ENCODE data around the gene CLTA.
A peak's percentile ranks its signal among the peaks of the same experiment; 100 is the strongest.
"Not testable (repeated sequence)": the region's sequence is repeated elsewhere in the genome, so short reads cannot be mapped to it uniquely, and the experiment has no call there.

The CLTA gene

DNA sequence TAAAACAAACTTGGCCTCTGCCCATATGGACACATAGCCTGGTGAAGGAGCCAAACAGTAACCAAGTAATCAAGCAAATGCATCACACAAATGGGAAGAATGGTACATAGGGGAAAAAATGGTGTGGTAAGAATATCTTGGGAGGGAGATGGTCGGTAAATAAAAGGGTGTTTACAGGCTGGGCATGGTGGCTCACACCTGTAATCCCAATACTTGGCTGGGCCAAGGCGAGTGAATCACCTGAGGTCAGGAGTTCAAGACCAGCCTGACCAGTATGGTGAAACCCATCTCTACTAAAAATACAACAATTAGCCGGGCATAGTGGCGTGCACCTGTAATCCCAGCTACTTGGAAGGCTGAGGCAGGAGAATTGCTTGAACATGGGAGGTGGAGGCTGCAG is 31.2 kb upstream of the CLTA start:
- DNase-seq, result not testable (repeated sequence)

DNA sequence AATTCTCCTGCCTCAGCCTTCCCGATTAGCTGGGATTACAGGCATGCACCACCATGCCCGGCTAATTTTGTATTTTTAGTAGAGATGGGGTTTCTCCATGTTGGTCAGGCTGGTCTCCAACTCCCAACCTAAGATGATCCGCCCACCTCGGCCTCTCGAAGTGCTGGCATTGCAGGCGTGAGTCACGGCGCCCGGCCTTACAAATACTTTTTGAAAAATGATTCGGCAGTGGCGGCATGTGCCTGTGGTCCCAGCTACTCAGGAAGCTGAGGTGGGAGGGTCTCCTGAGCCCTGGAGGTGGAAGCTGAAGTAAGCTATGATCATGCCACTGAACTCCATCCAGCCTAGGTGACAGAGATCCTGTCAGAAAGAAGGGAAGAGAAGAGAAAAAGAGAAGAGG is 30.6 kb upstream of the CLTA start:
- not testable (repeated sequence) for DNase-seq

DNA sequence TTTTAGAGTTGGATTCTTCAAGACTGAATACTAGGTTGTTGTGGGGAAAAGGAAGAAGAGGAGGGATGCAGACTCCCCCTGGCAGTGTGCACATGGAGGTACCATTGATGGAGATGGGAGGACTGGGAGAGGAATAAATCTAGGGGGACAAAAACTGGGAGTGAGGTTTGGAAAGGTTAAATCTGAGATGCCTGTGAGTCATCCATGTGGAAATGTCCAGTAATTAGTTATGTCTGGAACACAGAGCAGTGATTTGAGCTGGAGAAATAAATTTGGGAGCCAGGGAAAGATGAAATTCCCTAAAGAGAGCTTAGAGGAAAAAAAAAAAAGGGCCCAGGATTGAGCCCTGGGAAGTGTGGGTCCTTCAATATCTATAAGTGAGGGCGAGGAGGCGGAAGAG is 29.5 kb upstream of the CLTA start:
- DNase-seq, result no peak

DNA sequence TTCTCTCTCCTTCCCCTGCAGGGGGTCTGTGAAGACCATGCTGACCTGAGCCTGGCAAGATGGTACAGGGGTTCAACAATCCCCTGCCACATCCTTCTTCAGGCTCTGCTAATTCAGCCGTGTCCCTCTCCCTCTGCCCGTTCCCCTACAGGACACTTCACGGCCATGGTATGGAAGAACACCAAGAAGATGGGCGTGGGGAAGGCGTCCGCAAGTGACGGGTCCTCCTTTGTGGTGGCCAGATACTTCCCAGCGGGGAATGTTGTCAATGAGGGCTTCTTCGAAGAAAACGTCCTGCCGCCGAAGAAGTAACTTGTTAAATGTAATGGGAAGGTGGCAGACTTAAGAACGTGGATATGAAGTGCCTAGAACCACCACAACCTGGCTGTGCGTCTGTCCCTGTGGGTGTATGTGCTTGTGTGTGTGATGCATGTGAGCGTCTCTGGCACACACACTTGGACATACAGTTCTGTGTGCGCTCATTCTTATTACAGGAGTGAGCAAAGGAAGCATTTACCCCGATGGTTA is 28.4 kb upstream of the CLTA start:
- no peak for DNase-seq

DNA sequence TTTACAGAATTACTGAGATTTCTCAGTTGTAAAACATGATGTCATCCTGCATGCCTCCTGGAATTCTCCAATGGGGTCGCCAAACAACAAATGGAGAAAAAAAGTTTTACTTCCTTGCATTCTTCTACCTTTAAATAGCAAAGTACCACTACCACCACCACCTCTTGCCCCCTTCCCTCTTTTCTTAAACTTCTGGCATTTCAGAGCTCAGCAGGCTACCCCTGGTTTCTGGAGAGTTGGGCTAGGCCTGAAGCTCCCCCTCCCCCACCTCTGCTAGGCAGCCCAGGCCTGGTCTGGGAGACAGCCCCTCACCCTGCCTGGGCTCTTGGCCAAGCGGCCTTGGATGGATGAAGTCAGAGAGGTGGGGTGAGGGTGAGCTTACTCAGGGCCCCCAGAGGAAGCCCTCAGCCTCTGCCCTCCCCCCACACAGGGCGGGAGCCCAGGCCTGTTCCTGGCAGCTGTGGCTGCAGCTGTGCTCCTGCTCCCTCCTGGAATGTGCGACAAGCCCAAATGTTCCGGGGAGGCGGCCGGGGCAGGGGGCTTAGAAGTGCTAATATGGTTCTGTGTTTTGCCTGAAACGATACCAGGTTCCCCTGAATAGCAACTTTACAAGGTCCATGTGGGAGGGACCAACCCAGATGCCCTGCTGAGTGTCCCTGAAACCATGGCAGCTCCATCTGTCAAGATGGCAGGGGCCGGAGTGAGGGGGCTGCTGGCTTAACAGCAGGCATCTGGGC is 27.5 kb upstream of the CLTA start:
- no peak for DNase-seq

DNA sequence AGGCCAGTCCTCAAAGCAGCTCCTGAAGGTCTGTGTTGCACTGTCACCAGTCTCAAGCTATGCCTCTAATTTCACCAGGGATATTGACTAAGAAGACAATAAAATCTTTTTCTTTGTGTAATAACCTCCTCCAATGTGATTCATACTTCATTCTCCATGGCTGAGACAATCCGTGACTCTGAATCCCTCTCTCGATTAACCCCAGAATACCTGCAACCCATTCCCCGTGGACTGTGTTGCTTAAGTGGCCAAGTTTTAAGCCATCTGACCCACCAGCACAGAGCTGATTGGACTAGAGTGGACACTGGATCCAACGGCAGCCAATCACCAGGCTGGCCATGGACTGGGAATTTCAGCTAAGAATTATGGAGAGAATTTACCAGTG is 26.9 kb upstream of the CLTA start:
- DNase-seq, result no peak

DNA sequence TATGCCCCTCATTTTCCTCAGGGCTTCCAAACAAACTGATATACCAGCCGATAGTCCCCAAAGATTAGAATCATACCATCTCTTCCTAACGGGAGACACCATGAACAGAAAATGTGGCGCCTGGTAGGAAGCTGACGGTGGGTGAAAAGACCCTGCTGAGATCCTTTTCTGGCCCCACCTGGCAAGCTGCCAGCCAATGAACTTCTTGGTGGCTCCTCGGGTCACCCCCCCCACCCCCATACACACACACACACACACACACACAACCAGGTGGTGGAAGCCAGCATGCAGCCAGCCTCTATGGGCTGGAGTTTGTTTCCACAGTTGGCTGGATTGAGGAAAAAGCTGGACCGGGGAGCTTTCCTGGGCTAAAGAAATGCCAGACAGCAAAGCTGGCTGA is 26.3 kb upstream of the CLTA start:
- no peak for DNase-seq

DNA sequence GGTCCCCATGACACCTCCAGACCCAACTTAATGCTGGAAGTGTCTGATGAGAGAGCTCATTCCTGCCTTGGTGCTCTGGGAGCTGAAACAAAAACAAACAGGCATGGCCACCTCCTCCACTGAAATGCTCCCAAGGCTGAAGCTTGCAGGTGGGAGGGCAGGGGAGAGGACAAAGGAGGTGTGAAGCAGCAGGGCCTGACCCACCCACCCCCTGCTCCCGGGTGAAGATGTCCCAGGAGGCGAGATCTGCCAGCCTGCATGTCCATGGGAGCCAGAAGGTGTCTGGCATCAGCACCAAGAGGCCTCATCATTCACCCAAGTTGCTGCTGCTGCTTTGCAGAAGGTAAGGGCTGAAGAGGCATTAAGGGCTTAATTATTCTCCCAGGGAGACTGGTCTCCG is 25.7 kb upstream of the CLTA start:
- no peak for DNase-seq

DNA sequence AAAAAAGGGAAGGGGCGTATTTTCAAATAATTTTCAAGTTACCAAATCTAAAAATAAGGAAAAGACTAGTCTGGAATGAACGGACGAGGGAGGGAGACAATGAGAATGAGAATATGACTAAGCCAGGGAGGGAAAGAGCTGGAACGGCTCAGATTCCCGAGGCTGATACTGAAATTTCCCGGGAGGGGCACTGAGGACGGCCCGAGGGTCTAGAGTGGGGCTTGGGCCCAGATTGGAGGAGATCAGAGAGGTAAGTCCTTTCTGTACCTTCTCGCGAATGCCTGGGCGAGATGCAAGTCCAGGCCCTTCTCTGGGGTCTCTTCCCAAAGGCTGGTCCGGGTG is 24.9 kb upstream of the CLTA start:
- DNase-seq, result no peak

DNA sequence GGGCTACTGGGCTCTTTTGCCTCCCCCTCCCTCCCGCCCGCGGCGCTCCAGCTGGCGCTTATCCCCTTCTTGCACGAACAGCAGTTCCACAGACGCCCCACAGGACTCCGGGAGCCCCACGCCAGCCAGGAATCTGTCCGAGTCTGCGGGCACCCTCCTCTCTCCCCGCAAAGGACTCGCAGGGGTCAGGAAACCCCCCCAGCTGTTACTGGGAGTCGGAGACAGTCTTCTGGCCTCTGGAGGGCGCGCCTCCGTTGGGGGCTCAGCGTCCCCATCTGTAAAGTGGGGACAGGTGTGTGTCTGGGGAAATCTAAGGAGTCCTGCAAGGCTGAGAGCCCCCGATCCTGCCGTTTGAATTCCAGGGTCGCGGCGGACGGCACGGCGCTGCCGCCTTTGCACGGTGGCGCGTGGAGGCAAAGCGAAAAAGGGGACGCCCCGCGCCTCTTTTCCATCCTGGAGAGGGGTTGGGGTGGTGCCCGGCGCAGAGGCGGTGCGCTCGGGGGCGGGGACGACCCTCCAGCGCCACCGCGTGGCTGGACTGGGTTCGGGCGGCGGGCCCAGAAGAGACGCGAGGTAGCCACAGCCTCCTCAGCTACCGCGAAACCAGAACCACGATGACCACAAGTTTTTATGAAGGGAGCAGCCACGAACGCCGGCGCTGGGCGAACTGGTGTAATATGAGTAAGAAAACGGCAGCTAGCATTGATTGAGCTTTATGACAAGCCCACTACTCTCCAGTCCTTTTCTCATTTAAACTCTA is 24.4 kb upstream of the CLTA start:
- peak; percentile 63 for DNase-seq

DNA sequence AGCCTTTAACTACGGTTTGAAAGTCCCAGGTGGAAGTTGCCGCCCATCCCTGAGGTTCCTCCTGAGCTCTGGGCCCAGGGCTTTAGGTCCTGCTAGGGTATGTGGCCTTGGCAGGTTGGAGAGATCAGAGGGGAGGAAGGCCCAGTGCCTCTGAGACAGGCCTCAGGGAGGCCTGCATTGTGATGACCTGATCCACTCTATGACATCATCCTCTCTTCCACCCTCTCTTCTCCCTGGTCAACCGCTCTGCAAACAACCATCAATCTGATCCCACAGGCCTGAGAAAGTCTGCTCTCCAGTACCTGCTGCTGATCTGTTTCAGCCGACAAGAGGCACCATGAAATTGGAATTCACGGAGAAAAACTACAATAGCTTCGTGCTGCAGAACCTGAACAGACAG is 21.6 kb upstream of the CLTA start, which contains the start of gene CCIN:
Gene CCIN, plus strand, starts transcription at position 223 of the 400 bp plus-strand sequence. Its CDS starts 115 bp downstream, at position 338.
- DNase-seq, result no peak

DNA sequence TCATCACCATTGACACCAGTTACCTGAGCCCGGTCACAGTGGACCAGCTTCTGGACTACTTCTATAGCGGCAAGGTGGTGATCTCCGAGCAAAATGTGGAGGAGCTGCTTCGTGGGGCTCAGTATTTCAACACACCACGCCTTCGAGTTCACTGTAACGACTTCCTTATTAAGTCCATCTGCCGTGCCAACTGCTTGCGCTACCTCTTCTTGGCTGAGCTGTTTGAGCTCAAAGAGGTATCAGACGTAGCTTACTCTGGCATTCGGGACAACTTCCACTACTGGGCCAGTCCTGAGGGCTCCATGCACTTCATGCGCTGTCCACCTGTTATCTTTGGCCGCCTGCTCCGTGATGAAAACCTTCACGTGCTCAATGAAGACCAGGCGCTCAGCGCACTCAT is 21.0 kb upstream of the CLTA start:
- no peak for DNase-seq

DNA sequence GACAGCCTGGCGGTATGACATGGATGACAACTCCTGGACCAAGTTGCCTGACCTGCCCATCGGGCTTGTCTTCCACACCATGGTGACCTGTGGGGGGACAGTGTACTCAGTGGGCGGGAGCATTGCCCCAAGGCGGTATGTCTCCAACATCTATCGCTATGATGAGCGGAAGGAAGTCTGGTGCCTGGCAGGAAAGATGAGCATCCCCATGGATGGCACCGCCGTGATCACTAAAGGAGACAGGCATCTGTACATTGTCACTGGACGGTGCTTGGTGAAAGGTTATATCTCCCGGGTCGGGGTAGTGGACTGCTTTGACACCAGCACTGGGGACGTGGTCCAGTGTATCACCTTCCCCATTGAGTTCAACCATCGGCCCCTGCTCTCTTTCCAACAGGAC is 20.2 kb upstream of the CLTA start:
- DNase-seq, result no peak

DNA sequence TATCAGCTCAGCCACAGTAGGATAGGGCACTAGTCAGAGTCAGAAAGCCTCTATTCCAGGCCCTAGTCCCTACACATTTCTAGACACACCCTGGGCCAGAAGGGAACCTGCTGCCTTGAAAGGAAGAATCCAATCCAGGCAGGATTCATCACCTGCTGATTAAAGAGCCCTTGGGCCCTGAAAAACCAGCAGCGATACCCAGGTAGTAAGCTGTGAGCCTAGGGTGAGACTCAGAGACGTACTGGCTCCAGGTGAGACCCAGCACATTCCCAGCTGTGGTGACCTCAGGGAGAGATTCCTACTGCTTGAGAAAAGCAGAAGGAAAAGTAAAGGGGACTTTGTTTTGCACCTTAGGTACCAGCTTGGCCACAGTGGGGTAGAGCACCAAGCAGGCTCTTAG is 16.9 kb upstream of the CLTA start:
- no peak for DNase-seq

DNA sequence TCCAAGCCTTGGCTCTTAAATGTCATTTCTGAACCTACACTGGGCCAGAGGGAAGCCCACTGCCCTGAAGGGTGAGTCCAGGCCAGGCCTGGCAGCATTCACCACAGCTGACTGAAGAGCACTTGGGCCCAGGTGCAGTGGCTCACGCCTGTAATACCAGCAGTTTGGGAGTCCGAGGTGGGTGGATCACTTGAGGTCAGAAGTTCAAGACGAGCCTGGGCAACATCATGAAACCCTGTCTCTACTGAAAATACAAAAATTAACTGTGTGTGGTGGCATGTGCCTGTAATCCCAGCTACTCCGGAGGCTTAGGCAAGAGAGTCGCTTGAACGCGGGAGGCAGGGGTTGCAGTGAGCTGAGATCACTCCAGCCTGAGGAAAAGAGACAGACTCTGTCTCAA is 16.4 kb upstream of the CLTA start:
- no peak for DNase-seq

DNA sequence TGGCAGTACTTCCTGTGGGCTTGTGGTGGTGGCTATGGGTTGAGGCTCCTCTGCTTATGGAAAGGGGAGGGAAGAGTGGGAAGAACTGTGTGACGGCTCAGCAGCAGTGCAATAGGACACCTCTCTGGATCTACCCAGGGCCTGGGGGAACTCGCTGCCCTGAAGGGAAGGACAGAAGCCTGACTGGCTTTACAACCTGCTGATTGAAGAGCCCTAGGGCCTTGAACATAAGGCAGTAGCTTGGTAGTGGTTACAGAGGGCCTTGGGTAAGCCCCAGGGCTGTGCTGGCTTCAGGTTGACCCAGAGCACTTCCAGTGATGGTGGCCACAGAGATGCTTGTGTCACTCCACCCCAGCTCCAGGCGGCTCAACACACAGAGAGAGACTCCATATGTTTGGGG is 16.0 kb upstream of the CLTA start:
- DNase-seq, result no peak

DNA sequence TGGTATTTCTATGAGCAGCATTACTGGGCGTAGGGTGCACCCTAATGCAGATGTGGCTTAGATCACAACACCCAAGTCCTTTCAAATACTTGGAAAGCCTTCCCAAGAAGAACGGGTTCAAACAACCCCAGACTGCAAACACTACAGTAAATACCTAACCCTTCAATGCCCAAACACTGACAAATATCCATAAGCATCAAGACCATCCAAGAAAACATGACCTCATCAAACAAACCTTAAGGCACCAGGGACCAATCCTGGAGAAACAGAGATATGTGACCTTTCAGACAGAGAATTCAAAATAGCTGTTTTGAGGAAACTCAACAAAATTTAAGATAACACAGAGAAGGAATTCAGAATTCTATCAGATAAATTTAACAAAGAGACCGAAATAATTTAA is 15.5 kb upstream of the CLTA start:
- DNase-seq, result not testable (repeated sequence)

DNA sequence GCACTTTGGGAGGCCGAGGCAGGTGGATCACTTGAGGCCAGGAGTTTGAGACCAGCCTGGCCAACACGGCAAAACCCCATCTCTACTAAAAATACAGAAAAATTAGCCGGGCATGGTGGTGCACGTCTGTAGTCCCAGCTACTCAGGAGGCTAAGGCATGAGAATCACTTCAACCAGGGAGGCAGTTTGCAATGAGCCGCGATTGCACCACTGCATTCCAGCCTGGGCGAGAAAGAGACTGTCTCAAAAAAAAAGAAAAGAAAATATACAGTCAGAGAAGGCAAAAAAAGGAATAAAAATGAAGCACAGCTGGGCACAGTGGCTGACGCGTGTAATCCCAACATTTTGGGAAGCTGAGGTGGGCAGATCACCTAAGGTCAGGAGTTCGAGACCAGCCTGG is 14.2 kb upstream of the CLTA start:
- DNase-seq, result not testable (repeated sequence)

DNA sequence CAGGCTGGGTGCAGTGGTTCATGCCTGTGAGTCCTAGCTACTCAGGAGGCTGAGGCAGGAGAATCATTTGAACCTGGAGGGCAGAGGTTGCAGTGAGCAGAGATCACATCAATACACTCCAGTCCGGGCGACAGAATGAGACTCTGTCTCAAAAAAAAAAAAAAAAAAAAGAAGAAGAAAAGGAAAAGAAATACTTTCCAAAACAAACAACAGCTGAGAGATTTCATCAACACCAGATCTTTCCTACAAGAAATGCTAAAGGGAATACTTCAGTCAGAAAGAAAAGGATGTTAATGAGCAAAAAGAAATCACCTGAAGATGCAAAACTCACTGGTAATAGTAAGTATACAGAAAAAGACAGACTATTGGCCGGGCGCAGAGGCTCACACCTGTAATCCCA is 13.2 kb upstream of the CLTA start:
- no peak for DNase-seq

DNA sequence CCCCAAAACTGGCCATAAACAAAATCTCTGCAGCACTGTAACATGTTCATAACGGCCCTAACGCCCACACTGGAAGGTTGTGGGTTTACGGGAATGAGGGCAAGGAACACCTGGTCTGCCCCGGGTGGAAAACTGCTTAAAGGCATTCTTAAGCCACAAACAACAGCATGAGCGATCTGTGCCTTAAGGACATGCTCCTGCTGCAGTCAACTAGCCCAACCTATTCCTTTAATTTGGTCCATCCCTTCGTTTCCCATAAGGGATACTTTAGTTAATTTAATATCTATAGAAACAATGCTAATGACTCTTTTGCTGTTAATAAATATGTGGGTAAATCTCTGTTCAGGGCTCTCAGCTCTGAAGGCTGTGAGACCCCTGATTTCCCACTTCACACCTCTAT is 10.5 kb upstream of the CLTA start:
- not testable (repeated sequence) for DNase-seq

DNA sequence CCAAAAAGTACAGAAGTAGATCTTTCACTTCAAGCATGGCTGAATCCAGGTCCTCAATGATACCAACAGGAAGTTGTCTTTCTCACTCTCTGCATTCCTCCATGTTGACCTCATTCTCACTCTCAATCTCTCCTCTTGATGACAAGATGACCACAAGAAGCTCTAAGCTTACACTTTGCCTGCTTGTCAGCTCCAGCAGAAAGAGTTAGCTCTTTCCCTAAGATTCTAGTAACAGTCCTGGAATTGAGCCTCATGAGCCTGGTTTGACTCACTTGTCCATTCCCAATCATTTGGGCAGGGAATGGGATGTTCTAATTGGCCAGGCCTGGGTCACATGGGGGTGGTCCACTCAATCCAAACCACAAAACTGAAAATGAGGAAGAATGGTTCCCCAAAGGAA is 3.3 kb upstream of the CLTA start:
- DNase-seq, result no peak

DNA sequence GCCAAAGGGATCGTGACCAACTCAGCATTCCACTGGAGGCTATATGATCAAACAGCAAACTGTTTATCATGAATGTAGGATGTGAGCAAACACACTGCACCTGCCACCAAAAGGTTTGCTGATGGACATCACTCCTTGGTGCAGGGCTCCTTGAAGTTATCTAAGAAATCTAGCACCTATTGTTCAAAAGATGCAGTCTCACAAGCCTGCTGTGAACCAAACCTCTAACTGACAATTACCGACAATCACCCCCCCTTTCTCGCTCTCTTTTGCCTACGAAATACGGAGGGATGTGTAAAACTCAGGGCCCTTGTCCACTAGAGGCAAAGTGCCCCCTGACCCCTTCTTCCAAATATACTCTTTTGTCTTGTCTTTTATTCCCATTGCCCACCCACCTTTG is 2.5 kb upstream of the CLTA start:
- no peak for DNase-seq

DNA sequence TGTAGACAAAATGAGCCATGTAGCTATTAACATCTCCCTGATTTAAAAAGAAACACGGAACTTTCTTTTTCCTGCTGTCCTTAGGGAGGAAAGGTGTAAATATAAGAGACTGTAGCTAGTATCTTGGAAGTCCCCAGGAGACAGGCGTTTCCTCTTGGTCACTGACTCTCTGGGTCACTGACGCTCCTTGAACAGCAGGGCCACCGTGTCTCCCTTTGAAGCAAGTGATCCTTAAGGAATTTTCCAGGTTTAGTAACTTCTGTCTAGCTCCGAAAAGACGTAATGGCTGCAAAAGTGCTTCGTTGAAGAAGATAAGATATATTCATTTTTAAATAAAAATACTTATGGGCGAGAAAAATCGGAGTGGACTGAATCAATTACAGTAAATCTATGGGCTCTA is 745 bp upstream of the CLTA start:
- DNase-seq, result no peak

DNA sequence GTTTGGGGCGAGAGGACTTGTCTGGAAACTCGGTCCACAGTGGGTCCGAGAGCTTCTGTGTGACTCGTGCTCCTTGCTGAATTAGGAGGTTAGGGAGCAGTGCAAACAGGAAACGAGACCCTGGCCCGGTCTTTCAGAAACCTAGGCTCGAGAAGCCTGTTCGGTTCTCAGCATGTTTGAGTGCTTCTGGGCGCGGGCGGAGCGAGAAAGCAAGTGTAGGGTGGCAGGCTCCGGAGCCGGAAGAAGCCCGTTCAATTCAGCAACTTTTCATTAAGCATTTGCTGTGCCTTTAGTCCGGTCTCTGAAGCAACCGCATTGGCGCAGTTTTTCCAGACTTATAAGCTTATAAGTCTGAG is 547 bp downstream of the CLTA start:
- DNase-seq, result peak; percentile 10

DNA sequence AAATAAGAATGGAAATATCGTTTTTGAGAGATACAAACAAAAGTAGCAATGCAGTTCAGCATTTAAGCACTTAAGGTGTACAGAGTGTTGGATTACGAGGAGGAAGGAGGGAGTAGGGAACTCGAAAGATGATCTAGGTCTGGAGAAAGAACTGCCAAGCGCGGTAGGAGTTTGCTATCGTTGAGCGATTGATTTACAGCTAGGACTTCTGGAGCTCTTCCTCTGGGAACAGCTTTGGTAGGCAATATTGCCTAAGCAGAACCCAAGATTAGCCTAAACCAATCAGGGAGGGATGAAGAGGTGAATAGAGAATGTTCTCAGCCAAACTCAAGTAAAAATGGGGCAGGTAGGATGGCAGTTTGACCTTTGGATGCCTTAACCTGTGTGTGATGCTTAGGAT is 965 bp downstream of the CLTA start:
- DNase-seq, result no peak

All from NK-92 treated with Interleukin-12 subunit alpha and Interleukin-12 subunit beta, amount 100 ng/mL, for 24 hours (cell line).